MCF 10A (cell line): ENCODE results near the gene DHX36. TPM values are rescaled to one million over a fixed set of nuclear protein-coding genes. Genes with fewer than 3 reads are reported as not detected.

Source experiments
- BruUV-seq: library from RNA; stranded (reverse); fragments of 400-500 nt; replicated peaks from 2 replicates; lab custom pipeline; 2021; lab: Mats Ljungman, UMichigan
- CTCF ChIA-PET: fragments of 300-600 bp; sonication (Branson Sonifier 250); formaldehyde crosslinking; extraction: SDS; loops from one replicate; lab custom pipeline; 2021; ENCODE audit warnings: antibody characterized with exemption, inconsistent platforms; lab: Yijun Ruan, JAX
- POLR2A ChIA-PET: fragments of 300-600, 350-650 bp; sonication (Branson Sonifier 250); formaldehyde crosslinking; extraction: SDS; loops from one replicate; lab custom pipeline; 2020; ENCODE audit warnings: antibody characterized with exemption, inconsistent platforms; lab: Yijun Ruan, JAX
- DNase-seq: peaks from one replicate; pipeline ENCODE4 v3.0.0-alpha.2; 2018; ENCODE audit not compliant: unreplicated experiment
- H3K27ac Mint-ChIP-seq: one replicate; pipeline ENCODE4 v1.8.0; 2022; ENCODE audit warnings: mild to moderate bottlenecking, low read depth, mixed read lengths; ENCODE audit not compliant: unreplicated experiment
- H3K27me3 Mint-ChIP-seq: one replicate; pipeline ENCODE4 v1.8.0; 2022; ENCODE audit warnings: mixed read lengths; ENCODE audit not compliant: insufficient read depth, unreplicated experiment
- H3K36me3 Mint-ChIP-seq: one replicate; pipeline ENCODE4 v1.8.0; 2022; ENCODE audit warnings: mild to moderate bottlenecking, moderate library complexity, mixed read lengths; ENCODE audit not compliant: insufficient read depth, unreplicated experiment
- H3K4me1 Mint-ChIP-seq: one replicate; pipeline ENCODE4 v1.8.0; 2022; ENCODE audit warnings: mixed read lengths; ENCODE audit not compliant: insufficient read depth, unreplicated experiment
- H3K4me3 Mint-ChIP-seq: one replicate; pipeline ENCODE4 v1.8.0; 2022; ENCODE audit warnings: mild to moderate bottlenecking, moderate library complexity, mixed read lengths; ENCODE audit not compliant: unreplicated experiment
- H3K9me3 Mint-ChIP-seq: one replicate; pipeline ENCODE4 v1.8.0; 2022; ENCODE audit warnings: mixed read lengths; ENCODE audit not compliant: unreplicated experiment
- CTCF ChIP-seq: fragments of 200-600 bp; IDR thresholded peaks from one replicate; pipeline ENCODE4 v1.8.0; 2022; ENCODE audit warnings: antibody characterized with exemption, mild to moderate bottlenecking; ENCODE audit not compliant: unreplicated experiment
- intact Hi-C: fragments of 100-400 bp; cut with micrococcal nuclease; formaldehyde crosslinking; loops from 2 replicates; pipeline ENCODE4 v1.14.1; 2022
- total RNA-seq: library from RNA; stranded (reverse); gene quantifications from 2 replicates; pipeline ENCODE4 v1.2.3, GENCODE V29; 2022

DHX36 gene
- total RNA-seq, 1 experiment from 2014 or later = 108 TPM

- Mint-ChIP-seq H3K4me1 (no peaks in the 10 kb centered on the region), H3K27ac (no peak overlapping the region), H3K36me3 (no peaks in the 10 kb centered on the region), H3K4me3 (no peak overlapping the region), H3K27me3 (no peaks in the 10 kb centered on the region), H3K9me3 (no peaks in the 10 kb centered on the region)
- POLR2A ChIA-PET = no interaction called here
- CTCF ChIA-PET = interaction anchor here (0.9 kb wide), 1 partner anchor 39 kb away, joined by 3 read pairs; no protein-coding TSS in a partner anchor
- intact Hi-C loops = no loop called here
- no peak for TF ChIP-seq CTCF
- DNase-seq = no peak
- BruUV-seq = no TSS peak
Observed at GRCh38 chr3:154224866-154225265, 99.4 kb downstream of the DHX36 start.

GRCh38 chr3:154224366-154224765, 99.9 kb downstream of the DHX36 start:
- CTCF ChIA-PET = interaction anchor here (0.6 to 0.9 kb wide), 2 partner anchors 39 to 445 kb away, joined by 3 read pairs; no protein-coding TSS in a partner anchor
- no peaks in the 10 kb centered on the region for H3K36me3 Mint-ChIP-seq
- no TSS peak for BruUV-seq
- no peaks in the 10 kb centered on the region for H3K4me1 Mint-ChIP-seq
- no peak for DNase-seq
- no peak overlapping the region for H3K4me3 Mint-ChIP-seq
- no peaks in the 10 kb centered on the region for H3K9me3 Mint-ChIP-seq
- intact Hi-C loops = no loop called here
- no peak overlapping the region for H3K27ac Mint-ChIP-seq
- no peaks in the 10 kb centered on the region for H3K27me3 Mint-ChIP-seq
- TF ChIP-seq CTCF = no peak
- POLR2A ChIA-PET = no interaction called here

- DNase-seq = no peak
- H3K4me1 Mint-ChIP-seq = no peaks in the 10 kb centered on the region
- no TSS peak for BruUV-seq
- no peaks in the 10 kb centered on the region for H3K9me3 Mint-ChIP-seq
- no peak overlapping the region for H3K4me3 Mint-ChIP-seq
- no peak overlapping the region for H3K27ac Mint-ChIP-seq
- POLR2A ChIA-PET = no interaction called here
- no peaks in the 10 kb centered on the region for H3K36me3 Mint-ChIP-seq
- CTCF ChIA-PET = interaction anchor here (0.6 to 1.2 kb wide), 2 partner anchors 11 to 444 kb away, joined by 3 read pairs; no protein-coding TSS in a partner anchor
- no peaks in the 10 kb centered on the region for H3K27me3 Mint-ChIP-seq
- intact Hi-C loops = no loop called here
- no peak for TF ChIP-seq CTCF
Observed at GRCh38 chr3:154223519-154223918, 100.8 kb downstream of the DHX36 start.

Other genes with a start within 250 kb of the DHX36 start
- gene ARHGEF26, start 203.1 kb downstream of the DHX36 start, total RNA-seq = 0.29 and 0.63 TPM in 2 replicates
- not detected in 2 replicates for gene GPR149, start 105.7 kb upstream of the DHX36 start, total RNA-seq